HG03520 (cell line): ENCODE measurements around the gene PITPNC1.
"Not testable (repeated sequence)": the region's sequence is repeated elsewhere in the genome, so short reads cannot be mapped to it uniquely, and the experiment has no call there.

Experiments
- ATAC-seq: cut with Tn5 transposase; IDR thresholded peaks from one replicate; pipeline ENCODE4 v1.9.1; 2021; ENCODE audit warnings: mild to moderate bottlenecking, moderate library complexity; ENCODE audit not compliant: unreplicated experiment

PITPNC1 gene

GRCh38 chr17:67569873-67570272 lies 192.8 kb downstream of the PITPNC1 start:
- no peak for ATAC-seq

GRCh38 chr17:67570797-67571196 lies 193.7 kb downstream of the PITPNC1 start:
- no peak for ATAC-seq

GRCh38 chr17:67571478-67571877 lies 194.4 kb downstream of the PITPNC1 start:
- no peak for ATAC-seq

- ATAC-seq: no peak
Measured at GRCh38 chr17:67573987-67574657, 197.0 kb downstream of the PITPNC1 start.

GRCh38 chr17:67574658-67575293 lies 197.7 kb downstream of the PITPNC1 start:
- ATAC-seq: peak; percentile 35

- no peak for ATAC-seq
Measured at GRCh38 chr17:67575325-67575724, 198.2 kb downstream of the PITPNC1 start.

- ATAC-seq: no peak
Measured at GRCh38 chr17:67576471-67577115, 199.5 kb downstream of the PITPNC1 start.

- ATAC-seq: no peak
Measured at GRCh38 chr17:67577429-67578141, 200.5 kb downstream of the PITPNC1 start.

GRCh38 chr17:67578142-67578457 lies 201.0 kb downstream of the PITPNC1 start:
- no peak for ATAC-seq

GRCh38 chr17:67578679-67579405 lies 201.8 kb downstream of the PITPNC1 start:
- ATAC-seq: not testable (repeated sequence)

- ATAC-seq: no peak
Measured at GRCh38 chr17:67582673-67583081, 205.6 kb downstream of the PITPNC1 start.

GRCh38 chr17:67585077-67585602 lies 208.1 kb downstream of the PITPNC1 start:
- no peak for ATAC-seq

- ATAC-seq: no peak
Measured at GRCh38 chr17:67588326-67588725, 211.2 kb downstream of the PITPNC1 start.

GRCh38 chr17:67594115-67594880 lies 217.2 kb downstream of the PITPNC1 start:
- no peak for ATAC-seq

GRCh38 chr17:67600408-67600807 lies 223.3 kb downstream of the PITPNC1 start:
- no peak for ATAC-seq

GRCh38 chr17:67601897-67602296 lies 224.8 kb downstream of the PITPNC1 start:
- no peak for ATAC-seq

- no peak for ATAC-seq
Measured at GRCh38 chr17:67602444-67602843, 225.4 kb downstream of the PITPNC1 start.

- no peak for ATAC-seq
Measured at GRCh38 chr17:67602974-67603373, 225.9 kb downstream of the PITPNC1 start.

GRCh38 chr17:67605256-67605912 lies 228.3 kb downstream of the PITPNC1 start:
- ATAC-seq: no peak
